HG03039 (cell line): Measurements from ENCODE around the gene SPINK14.

ENCODE experiments used
- ATAC-seq: cut with Tn5 transposase; IDR thresholded peaks from one replicate; pipeline ENCODE4 v1.9.1; 2021; ENCODE audit warnings: mild to moderate bottlenecking, moderate library complexity; ENCODE audit not compliant: unreplicated experiment

SPINK14 gene

GRCh38 chr5:148193202-148193601 lies 24.9 kb downstream of the SPINK14 start:
- no peak for ATAC-seq

- no peak for ATAC-seq
These were observed 32.8 kb downstream of the SPINK14 start for GRCh38 chr5:148201151-148201550.

GRCh38 chr5:148202531-148203203 lies 34.3 kb downstream of the SPINK14 start, which contains the start of gene SPINK6:
Gene SPINK6, plus strand, starts transcription at chr5:148203042. Its CDS starts 55 bp downstream, at chr5:148203097.
- ATAC-seq, result no peak

- ATAC-seq, result no peak
These were observed 36.9 kb downstream of the SPINK14 start for GRCh38 chr5:148205044-148205806.

GRCh38 chr5:148205865-148206264 lies 37.5 kb downstream of the SPINK14 start:
- no peak for ATAC-seq

- no peak for ATAC-seq
These were observed 38.3 kb downstream of the SPINK14 start for GRCh38 chr5:148206620-148207019.

- ATAC-seq, result no peak
These were observed 39.9 kb downstream of the SPINK14 start for GRCh38 chr5:148208226-148208625.

GRCh38 chr5:148209151-148209770 lies 40.9 kb downstream of the SPINK14 start:
- no peak for ATAC-seq

- ATAC-seq, result no peak
These were observed 46.4 kb downstream of the SPINK14 start for GRCh38 chr5:148214665-148215185.

GRCh38 chr5:148221508-148221907 lies 53.2 kb downstream of the SPINK14 start:
- ATAC-seq, result no peak

- ATAC-seq, result no peak
These were observed 55.9 kb downstream of the SPINK14 start for GRCh38 chr5:148224117-148224742.
